Measurements from ENCODE around the gene CCM2. TPM values are rescaled to one million over a fixed set of nuclear protein-coding genes. Genes with fewer than 3 reads are reported as not detected.

The CCM2 gene
- polyA plus RNA-seq, 4 donors, result 24.9 to 30.3 (median 28.0) TPM

DNA sequence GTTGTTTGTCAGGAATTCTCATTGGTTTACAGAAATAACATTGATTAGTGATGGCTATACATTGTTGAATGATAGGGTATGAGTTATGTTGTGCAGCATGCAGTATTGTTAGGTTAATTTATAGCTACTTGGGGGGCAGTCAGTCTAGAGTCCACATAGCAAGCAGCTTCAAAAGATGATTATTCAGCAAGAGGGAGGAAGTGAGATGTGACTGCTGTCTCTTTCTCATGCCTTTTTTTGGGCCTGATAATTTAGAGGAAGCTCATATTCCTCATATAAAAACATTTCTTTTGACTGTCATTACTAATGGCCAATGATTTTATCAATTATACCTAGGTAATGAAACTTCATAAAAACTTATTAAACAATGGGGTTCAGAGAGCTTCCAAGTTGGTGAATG lies 114.9 kb downstream of the CCM2 start:
- DNase-seq (ENCODE audit: low read depth in 4 of 4, low spot score in 3 of 4), result no peak

DNA sequence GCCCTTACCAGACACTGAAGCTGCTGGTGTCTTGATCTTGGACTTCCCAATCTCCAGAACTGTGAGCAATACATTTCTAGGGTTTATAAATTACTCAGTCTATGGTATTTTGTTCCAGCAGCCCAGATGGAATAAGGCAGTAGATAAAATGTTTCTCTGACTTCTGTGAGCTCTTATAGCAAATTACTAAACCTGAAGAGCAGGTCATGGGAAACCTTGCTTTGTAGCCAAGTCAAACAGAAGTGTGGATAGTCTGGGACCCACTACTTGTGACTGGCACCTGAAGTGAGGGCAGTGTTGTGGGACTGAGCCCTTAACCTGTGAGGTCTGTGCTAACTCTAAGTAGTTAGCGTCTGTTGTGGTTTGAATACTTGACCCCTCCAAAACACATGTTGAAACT lies 116.0 kb downstream of the CCM2 start:
- DNase-seq (ENCODE audit: low read depth in 4 of 4, low spot score in 3 of 4), result no peak

DNA sequence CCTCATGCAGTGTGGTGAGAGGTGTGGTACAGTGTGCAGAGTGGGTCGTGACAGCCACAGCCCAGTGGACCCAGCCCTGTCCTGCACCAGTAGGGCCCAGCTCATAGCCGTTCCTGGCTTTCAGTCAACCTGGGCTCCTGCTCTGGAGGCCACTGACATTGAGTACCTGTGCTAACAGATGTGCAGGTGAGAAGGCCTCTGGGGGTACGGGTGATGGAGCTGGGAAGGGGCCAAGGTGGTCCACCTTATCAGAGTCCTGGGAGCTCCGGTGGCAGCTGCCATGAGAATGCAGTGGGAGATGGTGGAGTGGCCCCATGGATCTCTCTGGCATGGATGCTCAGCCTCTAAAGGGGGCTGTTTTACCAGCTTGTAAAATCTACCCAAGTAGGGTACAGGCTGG lies 117.6 kb downstream of the CCM2 start:
- no peak for DNase-seq (ENCODE audit: low read depth in 4 of 4, low spot score in 3 of 4)

DNA sequence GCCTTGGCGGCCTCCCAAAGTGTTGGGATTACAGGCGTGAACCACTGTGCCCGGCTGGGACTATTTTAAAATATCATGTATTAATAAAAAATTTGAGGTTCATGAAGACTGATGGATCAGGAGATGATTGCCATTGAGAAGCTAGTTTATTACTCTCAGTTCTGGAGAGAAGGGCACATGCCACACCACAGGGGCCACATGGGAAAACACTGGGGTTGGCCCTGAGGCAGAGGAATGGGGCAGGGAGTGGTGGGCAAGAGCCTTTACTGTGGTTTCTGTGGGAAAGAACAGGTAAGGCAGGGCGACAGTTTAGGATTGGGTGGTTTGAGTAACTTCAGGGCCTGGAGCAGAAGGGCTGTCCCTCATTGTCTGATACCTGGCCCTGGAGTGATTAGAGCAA lies 118.3 kb downstream of the CCM2 start:
- DNase-seq (ENCODE audit: low read depth in 4 of 4, low spot score in 3 of 4), result no peak

DNA sequence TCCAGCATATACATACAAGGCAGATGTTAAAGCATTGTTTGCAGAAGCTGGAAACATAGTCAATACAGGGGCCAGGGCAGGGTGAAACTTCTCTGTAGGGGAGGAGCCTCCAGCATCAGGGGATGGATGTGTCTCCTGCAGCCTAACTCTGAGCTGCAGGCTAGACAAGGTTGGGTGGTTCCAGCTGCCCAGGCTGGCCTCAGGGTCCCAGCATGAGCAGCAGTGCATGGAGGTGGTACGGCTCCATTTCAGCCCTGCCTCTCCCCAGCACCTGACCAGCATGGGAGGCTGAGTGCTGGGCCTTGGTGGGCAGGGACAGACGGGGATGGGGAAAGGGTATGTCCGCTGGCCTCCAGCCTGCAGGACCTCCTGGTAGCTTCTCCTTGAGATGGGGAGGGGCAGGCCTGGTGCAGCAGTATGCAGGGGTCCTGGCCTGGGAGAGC lies 118.9 kb downstream of the CCM2 start:
- DNase-seq (ENCODE audit: low read depth in 4 of 4, low spot score in 3 of 4), result no peak

DNA sequence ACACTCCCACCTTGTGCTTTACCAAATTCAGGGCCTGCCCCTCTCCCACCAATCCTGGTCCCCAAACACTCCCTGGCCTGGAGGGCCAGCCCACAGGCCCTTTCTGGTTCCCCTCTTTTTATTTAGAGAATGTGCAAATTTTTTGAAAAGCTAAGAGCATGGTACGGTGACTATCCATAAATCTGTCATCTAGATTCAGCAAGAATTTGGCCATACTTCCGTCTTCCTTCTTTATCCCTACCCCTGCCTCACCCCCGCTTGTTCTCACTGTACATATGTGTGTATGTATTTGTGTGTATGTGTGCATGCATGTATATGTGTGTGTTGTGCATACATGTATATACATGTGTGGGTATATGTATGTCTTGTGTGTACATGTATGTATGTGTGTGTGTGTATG lies 119.5 kb downstream of the CCM2 start:
- no peak for DNase-seq (ENCODE audit: low read depth in 4 of 4, low spot score in 3 of 4)

DNA sequence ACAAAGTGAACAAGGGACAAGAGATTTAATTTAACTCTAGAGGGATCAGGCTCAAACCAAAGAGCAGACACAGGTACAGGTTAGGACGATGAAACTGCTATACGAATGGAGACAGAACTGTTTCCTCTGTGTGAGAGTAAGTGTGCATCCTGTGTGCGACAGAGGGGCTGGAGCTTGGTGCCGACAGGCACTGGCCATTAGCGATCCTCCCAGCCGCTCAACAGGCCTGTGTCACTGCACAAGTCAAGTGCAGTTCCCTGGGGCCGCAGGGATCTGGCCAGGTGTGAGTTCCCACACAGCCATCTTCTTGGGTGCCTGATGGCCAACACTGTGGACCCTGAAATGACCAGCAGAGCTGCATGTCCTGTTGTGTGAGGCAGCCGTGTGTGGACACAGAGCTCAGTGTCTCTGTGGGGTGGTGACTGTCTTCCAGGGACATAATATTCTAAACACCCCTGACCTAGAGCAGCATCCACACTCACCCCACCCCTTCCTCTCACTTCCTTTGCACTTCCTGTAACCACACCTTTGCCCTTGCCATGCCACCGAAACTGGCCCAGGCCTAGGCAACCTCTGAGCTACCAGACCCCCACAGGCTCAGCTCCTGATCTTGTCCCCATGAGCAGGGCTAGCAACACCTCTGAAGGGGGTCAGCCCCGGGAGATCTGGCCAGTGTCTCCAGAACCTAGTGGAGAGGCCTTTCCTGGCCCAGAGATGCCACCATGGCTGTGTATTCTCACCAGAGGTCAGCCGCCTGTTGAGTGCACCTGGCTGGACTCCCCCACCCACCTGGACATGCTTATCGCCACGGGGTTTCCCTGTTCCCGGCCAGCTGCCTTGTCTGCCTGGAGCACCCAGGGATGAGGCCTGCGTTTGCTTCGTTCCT lies 123.2 kb downstream of the CCM2 start:
- no peak for DNase-seq (ENCODE audit: low read depth in 4 of 4, low spot score in 3 of 4)

DNA sequence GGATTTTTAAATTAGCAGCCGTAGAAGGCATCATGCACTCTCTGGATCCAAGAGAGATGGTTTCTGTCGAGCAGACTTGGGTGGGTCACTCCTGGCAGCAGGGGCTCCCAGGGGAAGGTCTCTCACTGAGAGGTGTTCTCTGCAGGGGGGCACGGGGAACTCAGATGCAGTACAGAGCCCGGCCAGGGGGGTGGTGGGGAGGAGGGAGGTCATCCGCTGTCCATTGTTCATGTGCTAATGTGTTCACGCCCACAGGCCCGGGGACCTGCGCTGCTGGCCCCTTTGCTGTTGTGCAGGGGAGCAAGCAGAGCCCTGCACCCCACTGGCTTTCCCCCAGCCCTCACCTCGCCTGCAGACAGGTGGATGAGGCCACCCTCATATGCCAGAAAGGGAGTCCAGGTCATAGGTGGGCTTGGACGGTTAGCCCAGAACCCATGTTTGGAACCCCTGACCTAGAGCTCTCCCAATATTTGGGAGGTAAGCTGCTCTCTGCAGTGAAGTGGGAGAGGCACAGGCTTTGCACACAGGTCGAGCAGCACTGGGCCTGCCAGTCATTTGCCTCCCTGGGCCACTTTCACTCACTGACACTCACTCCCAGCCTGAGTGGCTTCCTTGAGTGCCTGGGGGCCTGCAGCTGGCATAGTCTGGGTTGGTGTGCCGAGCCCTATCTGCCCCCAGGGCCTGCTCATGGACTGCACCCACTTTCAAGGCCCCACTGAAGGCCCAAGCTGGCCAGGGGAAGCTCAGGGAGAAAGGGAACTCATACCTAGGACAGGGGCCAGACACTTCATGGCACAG lies 124.1 kb downstream of the CCM2 start:
- DNase-seq (ENCODE audit: low read depth in 4 of 4, low spot score in 3 of 4), result no peak

DNA sequence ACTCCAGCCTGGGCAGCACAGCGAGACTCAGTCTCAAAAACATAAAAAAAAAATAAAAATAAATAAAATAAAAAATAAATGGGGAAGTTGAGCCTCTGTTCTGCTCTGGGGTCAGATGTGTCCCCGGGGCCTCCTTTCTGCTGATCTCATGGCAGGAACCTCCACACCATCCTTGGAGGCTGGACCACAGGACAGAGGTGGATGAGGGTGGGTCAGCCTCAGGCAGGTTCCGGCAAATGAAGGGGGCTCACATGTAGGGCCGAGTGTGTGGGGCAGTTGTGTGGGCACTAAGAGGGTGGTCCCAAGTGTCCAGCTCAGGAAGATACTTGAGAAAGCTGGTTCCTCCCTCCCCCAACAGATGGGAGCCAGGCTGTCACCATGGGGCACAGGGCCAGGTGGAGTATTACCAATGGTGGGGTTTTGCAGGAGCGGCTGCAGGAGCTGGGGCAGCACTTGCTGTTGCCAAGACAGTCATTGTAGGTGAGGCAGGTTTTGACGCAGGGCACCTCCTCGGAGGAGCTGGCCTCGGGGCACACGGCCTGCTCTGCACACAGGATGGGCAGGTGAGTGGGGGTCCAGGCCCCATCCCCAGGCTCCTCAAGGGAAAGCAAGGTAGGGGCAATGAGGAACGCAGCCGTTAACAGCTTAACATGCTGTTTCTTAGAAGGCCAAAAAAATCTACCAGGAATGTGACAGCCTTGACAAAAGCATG lies 125.3 kb downstream of the CCM2 start:
- no peak for DNase-seq (ENCODE audit: low read depth in 4 of 4, low spot score in 3 of 4)

Other genes starting within 250 kb of the CCM2 start
- gene PPIA, start 203.5 kb upstream of the CCM2 start, polyA plus RNA-seq (ENCODE audit: insufficient read length in 4 of 4), result 1,000 to 10,000 TPM in 3 of 4 donors, 100 to 1,000 TPM in 1; 981 to 1,494 (median 1,233) TPM
- 100 to 1,000 TPM; 226 to 264 (median 247) TPM for gene H2AZ2, start 152.1 kb upstream of the CCM2 start, polyA plus RNA-seq (ENCODE audit: insufficient read length in 4 of 4)
- 10 to 100 TPM; 28.4 to 36.4 (median 33.2) TPM for gene PURB, start 114.7 kb upstream of the CCM2 start, polyA plus RNA-seq (ENCODE audit: insufficient read length in 4 of 4)
- under 1 TPM; 0.42 to 0.90 (median 0.66) TPM for gene MYO1G, start 21.2 kb upstream of the CCM2 start, polyA plus RNA-seq (ENCODE audit: insufficient read length in 4 of 4)
- gene NACAD, start 88.8 kb downstream of the CCM2 start, polyA plus RNA-seq (ENCODE audit: insufficient read length in 4 of 4), result 1 to 10 TPM; 8.5 to 10.0 (median 9.0) TPM
- gene TBRG4, start 111.5 kb downstream of the CCM2 start, polyA plus RNA-seq (ENCODE audit: insufficient read length in 4 of 4), result 10 to 100 TPM; 31.7 to 63.4 (median 49.3) TPM
- gene RAMP3, start 157.6 kb downstream of the CCM2 start, polyA plus RNA-seq (ENCODE audit: insufficient read length in 4 of 4), result 10 to 100 TPM in 2 of 4 donors, 1 to 10 TPM in 2; 4.7 to 11.4 (median 9.2) TPM

All from left renal pelvis (tissue), 4 donors.